ENCODE measurements around the gene SNAP25.

SNAP25 gene

DNA sequence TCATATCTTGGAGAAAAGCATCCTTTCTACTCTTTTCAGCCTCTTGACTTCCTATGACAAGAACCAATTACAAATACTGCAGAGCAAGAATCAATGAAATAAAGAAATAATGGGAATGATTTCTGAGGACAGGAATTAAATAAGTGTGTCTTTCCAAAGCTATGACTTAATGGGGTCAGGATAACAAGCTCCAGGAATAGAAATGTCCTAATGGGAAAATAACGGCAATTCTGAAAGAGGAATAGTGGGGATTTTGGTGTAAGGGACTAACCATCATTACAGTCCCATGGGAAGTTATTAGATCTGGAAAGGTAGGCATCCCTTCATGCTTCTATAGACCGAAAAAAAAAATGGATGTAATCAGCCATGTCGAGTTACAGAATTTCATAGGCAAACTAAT is 28.2 kb upstream of the SNAP25 start:
- Histone ChIP-seq H3K4me1 (ENCODE audit: low read depth, poor library complexity, severe bottlenecking) (no peaks in the 10 kb centered on the region), H3K79me2 (ENCODE audit: insufficient read depth, low read depth) (no peaks in the 10 kb centered on the region), H3K4me2 (no peak overlapping the region), H3K27me3 (ENCODE audit: insufficient read depth, low read depth) (no peaks in the 10 kb centered on the region), H3K9ac (no peak overlapping the region), H3K36me3 (ENCODE audit: insufficient read depth) (no peaks in the 10 kb centered on the region), H4K20me1 (ENCODE audit: insufficient read depth) (no peaks in the 10 kb centered on the region), H3K4me3 (IDR thresholded peaks at IDR 0.05; ENCODE audit: insufficient read depth, low read depth, low read length) (no peak overlapping the region), H2AFZ (ENCODE audit: low read depth) (no peak overlapping the region), H3K27ac (no peak overlapping the region)
- TF ChIP-seq, protein P1, sequence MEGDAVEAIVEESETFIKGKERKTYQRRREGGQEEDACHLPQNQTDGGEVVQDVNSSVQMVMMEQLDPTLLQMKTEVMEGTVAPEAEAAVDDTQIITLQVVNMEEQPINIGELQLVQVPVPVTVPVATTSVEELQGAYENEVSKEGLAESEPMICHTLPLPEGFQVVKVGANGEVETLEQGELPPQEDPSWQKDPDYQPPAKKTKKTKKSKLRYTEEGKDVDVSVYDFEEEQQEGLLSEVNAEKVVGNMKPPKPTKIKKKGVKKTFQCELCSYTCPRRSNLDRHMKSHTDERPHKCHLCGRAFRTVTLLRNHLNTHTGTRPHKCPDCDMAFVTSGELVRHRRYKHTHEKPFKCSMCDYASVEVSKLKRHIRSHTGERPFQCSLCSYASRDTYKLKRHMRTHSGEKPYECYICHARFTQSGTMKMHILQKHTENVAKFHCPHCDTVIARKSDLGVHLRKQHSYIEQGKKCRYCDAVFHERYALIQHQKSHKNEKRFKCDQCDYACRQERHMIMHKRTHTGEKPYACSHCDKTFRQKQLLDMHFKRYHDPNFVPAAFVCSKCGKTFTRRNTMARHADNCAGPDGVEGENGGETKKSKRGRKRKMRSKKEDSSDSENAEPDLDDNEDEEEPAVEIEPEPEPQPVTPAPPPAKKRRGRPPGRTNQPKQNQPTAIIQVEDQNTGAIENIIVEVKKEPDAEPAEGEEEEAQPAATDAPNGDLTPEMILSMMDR (conservative IDR thresholded peaks at IDR 0.05; ENCODE audit: low read depth, low read length) = no peak

DNA sequence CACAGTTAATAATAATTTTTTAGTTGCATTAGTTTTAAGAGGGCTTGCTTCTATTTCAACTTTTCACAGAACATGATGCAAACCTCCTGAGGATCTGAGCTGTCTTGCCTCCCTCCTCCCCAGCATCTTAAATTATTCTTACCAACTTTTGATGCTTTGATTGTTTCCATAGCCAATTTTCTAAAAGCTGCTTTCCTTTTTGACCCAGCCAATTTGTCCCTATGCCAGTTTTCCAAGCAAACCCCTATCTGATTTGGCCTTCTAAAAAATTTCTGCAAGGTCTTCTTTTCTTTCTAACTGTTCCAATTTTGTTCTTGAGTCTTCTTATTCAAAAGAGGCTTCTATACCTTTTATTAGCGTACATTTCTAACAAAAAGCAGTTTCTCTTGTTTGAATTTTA is 26.5 kb upstream of the SNAP25 start:
- Histone ChIP-seq H3K4me1 (ENCODE audit: low read depth, poor library complexity, severe bottlenecking) (no peaks in the 10 kb centered on the region), H2AFZ (ENCODE audit: low read depth) (no peak overlapping the region), H3K4me3 (IDR thresholded peaks at IDR 0.05; ENCODE audit: insufficient read depth, low read depth, low read length) (no peak overlapping the region), H3K4me2 (no peak overlapping the region), H3K9ac (no peak overlapping the region), H3K36me3 (ENCODE audit: insufficient read depth) (no peaks in the 10 kb centered on the region), H3K27ac (no peak overlapping the region), H3K27me3 (ENCODE audit: insufficient read depth, low read depth) (no peaks in the 10 kb centered on the region), H3K79me2 (ENCODE audit: insufficient read depth, low read depth) (no peaks in the 10 kb centered on the region), H4K20me1 (ENCODE audit: insufficient read depth) (no peaks in the 10 kb centered on the region)
- TF ChIP-seq, protein P1 (conservative IDR thresholded peaks at IDR 0.05; ENCODE audit: low read depth, low read length) = no peak

DNA sequence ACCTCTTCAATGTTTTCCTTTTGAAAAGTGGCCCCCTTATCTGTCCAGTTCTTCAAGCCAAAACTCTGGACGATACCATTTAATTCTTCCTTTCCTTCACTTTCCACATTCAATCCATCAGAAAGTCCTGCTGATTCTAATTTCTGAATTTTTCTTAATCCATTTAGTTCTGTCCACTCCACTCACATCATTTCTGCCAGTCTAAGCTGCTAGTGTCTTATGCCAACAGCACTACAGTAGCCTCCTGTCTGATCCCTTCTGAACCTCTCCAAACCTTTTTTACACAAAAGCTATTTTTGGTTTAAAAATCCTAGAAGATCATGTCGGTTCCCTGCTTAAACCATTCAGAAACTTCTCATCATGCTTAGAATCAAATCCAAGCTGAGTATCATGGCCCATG is 24.5 kb upstream of the SNAP25 start:
- Histone ChIP-seq H2AFZ (ENCODE audit: low read depth) (no peak overlapping the region), H3K4me1 (ENCODE audit: low read depth, poor library complexity, severe bottlenecking) (no peaks in the 10 kb centered on the region), H3K27ac (no peak overlapping the region), H3K79me2 (ENCODE audit: insufficient read depth, low read depth) (no peaks in the 10 kb centered on the region), H3K4me2 (no peak overlapping the region), H3K9ac (no peak overlapping the region), H4K20me1 (ENCODE audit: insufficient read depth) (no peaks in the 10 kb centered on the region), H3K4me3 (IDR thresholded peaks at IDR 0.05; ENCODE audit: insufficient read depth, low read depth, low read length) (no peak overlapping the region), H3K27me3 (ENCODE audit: insufficient read depth, low read depth) (no peaks in the 10 kb centered on the region), H3K36me3 (ENCODE audit: insufficient read depth) (no peaks in the 10 kb centered on the region)
- TF ChIP-seq, protein P1 (conservative IDR thresholded peaks at IDR 0.05; ENCODE audit: low read depth, low read length) = no peak

DNA sequence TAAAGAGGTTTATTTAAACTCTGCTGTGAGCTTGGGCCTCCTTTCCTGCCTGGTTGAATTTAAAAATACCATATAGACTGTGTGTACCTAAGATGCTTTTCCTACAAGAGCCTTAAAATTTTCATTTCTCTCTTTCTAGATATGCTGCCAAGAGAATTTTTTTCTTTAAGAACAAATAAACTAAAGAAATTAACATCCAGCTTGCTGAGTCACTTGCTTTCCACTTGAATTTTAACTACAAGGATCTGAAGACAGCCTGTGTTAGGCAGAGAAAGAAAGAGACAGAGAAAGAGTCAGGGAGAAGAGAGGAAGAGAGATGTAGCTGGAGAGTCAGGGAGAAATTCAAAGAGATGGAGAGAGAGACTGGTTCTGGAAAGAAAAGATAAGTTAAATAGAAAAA is 18.3 kb upstream of the SNAP25 start:
- Histone ChIP-seq H3K79me2 (ENCODE audit: insufficient read depth, low read depth) (no peaks in the 10 kb centered on the region), H3K4me3 (IDR thresholded peaks at IDR 0.05; ENCODE audit: insufficient read depth, low read depth, low read length) (no peak overlapping the region), H2AFZ (ENCODE audit: low read depth) (no peak overlapping the region), H3K27me3 (ENCODE audit: insufficient read depth, low read depth) (no peaks in the 10 kb centered on the region), H3K27ac (no peak overlapping the region), H3K36me3 (ENCODE audit: insufficient read depth) (no peaks in the 10 kb centered on the region), H3K4me2 (no peak overlapping the region), H3K9ac (no peak overlapping the region), H4K20me1 (ENCODE audit: insufficient read depth) (no peaks in the 10 kb centered on the region), H3K4me1 (ENCODE audit: low read depth, poor library complexity, severe bottlenecking) (no peaks in the 10 kb centered on the region)
- TF ChIP-seq, protein P1 (conservative IDR thresholded peaks at IDR 0.05; ENCODE audit: low read depth, low read length) = no peak

All from KMS-11 (cell line).